HepG2 (cell line): Measurements from ENCODE around the gene FRK. TPM values are rescaled to one million over a fixed set of nuclear protein-coding genes. Genes with fewer than 3 reads are reported as not detected.

ENCODE experiments used
- ATRX ChIP-seq: sonication (generic); formaldehyde crosslinking; IDR thresholded peaks from 2 replicates; pipeline ENCODE4 v1.4.0; 2020; ENCODE audit warnings: missing genetic modification reagents, borderline replicate concordance
- CBX5 ChIP-seq: sonication (generic); formaldehyde crosslinking; IDR thresholded peaks from 2 replicates; pipeline ENCODE4 v1.4.0; 2020; ENCODE audit warnings: missing genetic modification reagents, borderline replicate concordance
- CREM ChIP-seq, 2 experiments: sonication (generic) in 1 of 2; formaldehyde crosslinking in 1 of 2; IDR thresholded peaks; 2 replicates each; pipeline versions ENCODE4 v1.4.0 to v1.6.1; 2016 to 2020; ENCODE audit warnings: antibody characterized with exemption in 1 of 2, mild to moderate bottlenecking in 1 of 2, missing genetic modification reagents in 1 of 2
- GTF3A ChIP-seq: sonication (generic); formaldehyde crosslinking; conservative IDR thresholded peaks from 2 replicates; pipeline ENCODE4 v1.4.0; 2020; ENCODE audit warnings: mild to moderate bottlenecking, missing genetic modification reagents
- MTA1 ChIP-seq: sonication (generic); formaldehyde crosslinking; IDR thresholded peaks from 2 replicates; pipeline ENCODE4 v1.4.0; 2020; ENCODE audit warnings: missing genetic modification reagents, mild to moderate bottlenecking, borderline replicate concordance
- NFKBIZ ChIP-seq: IDR thresholded peaks from 2 replicates; pipeline ENCODE4 v1.6.1; 2018; ENCODE audit warnings: missing genetic modification reagents, missing compliant biosample characterization
- PCBP1 ChIP-seq: fragments of 200-400 bp; formaldehyde crosslinking; IDR thresholded peaks from 2 replicates; pipeline ENCODE4 v1.6.1; 2017; ENCODE audit warnings: mild to moderate bottlenecking, low read depth, low read length, borderline replicate concordance
- PHB2 ChIP-seq: fragments of 450-650 bp; IDR thresholded peaks from 2 replicates; pipeline ENCODE4 v1.6.1; 2018; ENCODE audit not compliant: partially characterized antibody
- RFXAP ChIP-seq: sonication (generic); formaldehyde crosslinking; IDR thresholded peaks from 2 replicates; pipeline ENCODE4 v1.4.0; 2020; ENCODE audit warnings: missing genetic modification reagents, borderline replicate concordance
- XRCC5 ChIP-seq: fragments of 200-400 bp; formaldehyde crosslinking; optimal IDR thresholded peaks from 2 replicates; pipeline ENCODE3; 2017; ENCODE audit warnings: mild to moderate bottlenecking, low read length
- ZFX ChIP-seq: sonication (generic); formaldehyde crosslinking; IDR thresholded peaks from 2 replicates; pipeline ENCODE4 v1.4.0; 2020; ENCODE audit warnings: mild to moderate bottlenecking, low read depth, missing genetic modification reagents, moderate library complexity
- ZNF10 ChIP-seq: sonication (generic); formaldehyde crosslinking; IDR thresholded peaks from 2 replicates; pipeline ENCODE4 v1.4.0; 2020; ENCODE audit warnings: mild to moderate bottlenecking, low read depth, missing genetic modification reagents, borderline replicate concordance
- ZNF44 ChIP-seq: sonication (generic); formaldehyde crosslinking; IDR thresholded peaks from 2 replicates; pipeline ENCODE4 v1.5.1; 2020; ENCODE audit warnings: mild to moderate bottlenecking, missing genetic modification reagents
- ZNF614 ChIP-seq: IDR thresholded peaks from 2 replicates; pipeline ENCODE4 v1.6.1; 2018; ENCODE audit warnings: missing biosample characterization, missing genetic modification reagents, inconsistent platforms, borderline replicate concordance
- ZNF615 ChIP-seq: sonication (generic); formaldehyde crosslinking; IDR thresholded peaks from 2 replicates; pipeline ENCODE4 v1.5.0; 2020; ENCODE audit warnings: mild to moderate bottlenecking, missing genetic modification reagents, borderline replicate concordance
- ZNF619 ChIP-seq: sonication (generic); formaldehyde crosslinking; IDR thresholded peaks from 2 replicates; pipeline ENCODE4 v1.4.0; 2020; ENCODE audit warnings: mild to moderate bottlenecking, missing genetic modification reagents
- ZNF746 ChIP-seq: sonication (generic); formaldehyde crosslinking; IDR thresholded peaks from 2 replicates; pipeline ENCODE4 v1.8.0; 2022; ENCODE audit warnings: mild to moderate bottlenecking, missing genetic modification reagents
- ZSCAN25 ChIP-seq: sonication (generic); formaldehyde crosslinking; IDR thresholded peaks from 2 replicates; pipeline ENCODE4 v1.8.0; 2022; ENCODE audit warnings: mild to moderate bottlenecking, missing genetic modification reagents
- ZSCAN29 ChIP-seq: sonication (generic); formaldehyde crosslinking; conservative IDR thresholded peaks from 2 replicates; pipeline ENCODE4 v1.4.0; 2020; ENCODE audit warnings: mild to moderate bottlenecking, missing genetic modification reagents
- polyA plus RNA-seq, 8 experiments: library from polyadenylated mRNA; depleted of rRNA in 3 of 8; stranded (reverse) in 7 of 8; unstranded in 1 of 8; fragments of >200 nt; fragmentation: Illumina TruSeq in 4 of 8; extraction: Trizol in 4 of 8; gene quantifications; 2 replicates each; pipeline versions ENCODE4 v1.2.1 to v1.2.3, GENCODE V29; 2011 to 2016; ENCODE audit warnings: low read depth in 4 of 8, missing spikeins in 1 of 8, mixed read lengths in 1 of 8; ENCODE audit not compliant: insufficient read depth in 1 of 8
- total RNA-seq, 5 experiments: library from RNA; depleted of rRNA; stranded (reverse); fragments of >200 nt; fragmentation: Illumina TruSeq; extraction: Trizol; gene quantifications; 2 replicates each; pipeline ENCODE4 v1.2.3, GENCODE V29; 2016; ENCODE audit warnings: low read depth in 1 of 5
- TF ChIP-seq, protein P1 (sequence below): sonication (generic); formaldehyde crosslinking; IDR thresholded peaks from 2 replicates; pipeline ENCODE4 v1.4.0; 2020; ENCODE audit warnings: mild to moderate bottlenecking, low read depth, missing genetic modification reagents
- TF ChIP-seq, protein P2 (sequence below): sonication (generic); formaldehyde crosslinking; IDR thresholded peaks from 2 replicates; pipeline ENCODE4 v1.8.1; 2022; ENCODE audit warnings: mild to moderate bottlenecking, missing genetic modification reagents
- TF ChIP-seq, protein P3 (sequence below), 2 experiments: fragments of 450-650 bp in 1 of 2; sonication (generic) in 1 of 2; formaldehyde crosslinking; IDR thresholded peaks; 2 replicates each; pipeline versions ENCODE4 v1.5.0 to v1.8.0; 2020 to 2022; ENCODE audit warnings: mild to moderate bottlenecking in 1 of 2, missing genetic modification reagents in 1 of 2
- TF ChIP-seq, protein P4 (sequence below): sonication (generic); formaldehyde crosslinking; IDR thresholded peaks from 2 replicates; pipeline ENCODE4 v1.4.0; 2020; ENCODE audit warnings: missing genetic modification reagents

FRK gene
- total and polyA plus RNA-seq, 2 of the 13 experiments (the other 11 are each of a cell fraction or from before 2014, with no cell fraction given): 1.3 to 2.9 TPM

DNA sequence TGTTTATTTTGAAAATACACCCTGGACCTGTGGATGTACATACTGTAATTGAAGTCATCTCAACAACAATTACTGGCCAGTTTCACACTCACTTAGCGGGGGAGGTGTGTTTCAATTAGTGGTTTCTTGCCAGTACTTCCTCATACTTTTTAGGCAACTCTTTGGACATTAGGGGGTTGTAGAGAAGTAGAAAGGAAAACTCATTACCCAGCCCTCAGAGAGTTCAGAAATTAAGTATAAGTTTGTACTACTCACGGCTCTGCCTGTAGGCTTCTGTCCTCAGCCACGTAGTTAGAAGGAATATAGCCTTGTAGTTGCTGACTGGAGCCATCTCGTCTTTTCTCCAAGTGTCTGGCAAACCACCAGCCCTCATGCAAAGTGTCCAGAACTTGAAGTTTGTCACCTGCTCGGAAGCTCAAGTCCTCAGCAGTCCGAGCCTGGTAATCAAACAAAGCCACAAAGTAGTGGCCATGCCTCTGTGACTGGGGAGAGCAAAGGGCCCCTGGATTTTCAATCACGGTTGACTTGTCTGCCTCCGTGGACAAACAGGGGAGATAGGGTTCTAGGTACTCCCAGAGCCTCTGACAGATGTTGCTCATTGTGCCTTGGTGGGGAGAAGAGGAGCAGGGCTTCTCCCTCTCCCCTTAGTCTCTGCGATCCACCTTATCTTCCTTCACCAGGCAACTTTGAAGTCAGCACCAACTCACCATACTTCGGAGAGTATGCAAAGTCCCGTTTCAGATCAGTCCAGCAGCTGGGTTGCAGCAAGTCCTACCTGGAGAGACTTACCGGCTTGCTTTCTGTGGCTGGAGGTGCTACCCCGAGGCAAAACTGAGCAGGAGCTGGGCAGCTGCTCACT, 749 bp downstream of the FRK start (continued):
- TF ChIP-seq NFKBIZ (CRISPR knock-in tag): no peak
- TF ChIP-seq ZNF746 (CRISPR knock-in tag): no peak
- no peak for TF ChIP-seq PHB2
- no peak for TF ChIP-seq PCBP1
- no peak for TF ChIP-seq ZNF615
- TF ChIP-seq, protein P1, sequence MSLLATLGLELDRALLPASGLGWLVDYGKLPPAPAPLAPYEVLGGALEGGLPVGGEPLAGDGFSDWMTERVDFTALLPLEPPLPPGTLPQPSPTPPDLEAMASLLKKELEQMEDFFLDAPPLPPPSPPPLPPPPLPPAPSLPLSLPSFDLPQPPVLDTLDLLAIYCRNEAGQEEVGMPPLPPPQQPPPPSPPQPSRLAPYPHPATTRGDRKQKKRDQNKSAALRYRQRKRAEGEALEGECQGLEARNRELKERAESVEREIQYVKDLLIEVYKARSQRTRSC: peak; percentile 82
- TF ChIP-seq ATRX (CRISPR knock-in tag): no peak
- no peak for TF ChIP-seq ZNF44
- TF ChIP-seq ZSCAN29 (CRISPR knock-in tag): no peak
- TF ChIP-seq RFXAP: no peak
- TF ChIP-seq ZNF10 (CRISPR knock-in tag): no peak
- TF ChIP-seq, protein P2, sequence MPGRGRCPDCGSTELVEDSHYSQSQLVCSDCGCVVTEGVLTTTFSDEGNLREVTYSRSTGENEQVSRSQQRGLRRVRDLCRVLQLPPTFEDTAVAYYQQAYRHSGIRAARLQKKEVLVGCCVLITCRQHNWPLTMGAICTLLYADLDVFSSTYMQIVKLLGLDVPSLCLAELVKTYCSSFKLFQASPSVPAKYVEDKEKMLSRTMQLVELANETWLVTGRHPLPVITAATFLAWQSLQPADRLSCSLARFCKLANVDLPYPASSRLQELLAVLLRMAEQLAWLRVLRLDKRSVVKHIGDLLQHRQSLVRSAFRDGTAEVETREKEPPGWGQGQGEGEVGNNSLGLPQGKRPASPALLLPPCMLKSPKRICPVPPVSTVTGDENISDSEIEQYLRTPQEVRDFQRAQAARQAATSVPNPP (CRISPR knock-in tag): no peak
- TF ChIP-seq ZNF619 (CRISPR knock-in tag): no peak
- TF ChIP-seq ZNF614 (CRISPR knock-in tag): no peak
- TF ChIP-seq CBX5 (CRISPR knock-in tag): no peak
- 0 out of 2 replicates have a peak, but pooled peaks have one; percentile 17 for TF ChIP-seq ZSCAN25
- TF ChIP-seq MTA1 (CRISPR knock-in tag): 0 out of 2 replicates have a peak, but pooled peaks have one; percentile 31
- TF ChIP-seq ZFX: peak; percentile 43; the same call in 1 of the 2 replicates
- TF ChIP-seq GTF3A (CRISPR knock-in tag): no peak
- TF ChIP-seq, protein P3, sequence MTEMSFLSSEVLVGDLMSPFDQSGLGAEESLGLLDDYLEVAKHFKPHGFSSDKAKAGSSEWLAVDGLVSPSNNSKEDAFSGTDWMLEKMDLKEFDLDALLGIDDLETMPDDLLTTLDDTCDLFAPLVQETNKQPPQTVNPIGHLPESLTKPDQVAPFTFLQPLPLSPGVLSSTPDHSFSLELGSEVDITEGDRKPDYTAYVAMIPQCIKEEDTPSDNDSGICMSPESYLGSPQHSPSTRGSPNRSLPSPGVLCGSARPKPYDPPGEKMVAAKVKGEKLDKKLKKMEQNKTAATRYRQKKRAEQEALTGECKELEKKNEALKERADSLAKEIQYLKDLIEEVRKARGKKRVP (CRISPR knock-in tag; IDR thresholded peaks at IDR 0.05): no peak
- TF ChIP-seq, protein P4, sequence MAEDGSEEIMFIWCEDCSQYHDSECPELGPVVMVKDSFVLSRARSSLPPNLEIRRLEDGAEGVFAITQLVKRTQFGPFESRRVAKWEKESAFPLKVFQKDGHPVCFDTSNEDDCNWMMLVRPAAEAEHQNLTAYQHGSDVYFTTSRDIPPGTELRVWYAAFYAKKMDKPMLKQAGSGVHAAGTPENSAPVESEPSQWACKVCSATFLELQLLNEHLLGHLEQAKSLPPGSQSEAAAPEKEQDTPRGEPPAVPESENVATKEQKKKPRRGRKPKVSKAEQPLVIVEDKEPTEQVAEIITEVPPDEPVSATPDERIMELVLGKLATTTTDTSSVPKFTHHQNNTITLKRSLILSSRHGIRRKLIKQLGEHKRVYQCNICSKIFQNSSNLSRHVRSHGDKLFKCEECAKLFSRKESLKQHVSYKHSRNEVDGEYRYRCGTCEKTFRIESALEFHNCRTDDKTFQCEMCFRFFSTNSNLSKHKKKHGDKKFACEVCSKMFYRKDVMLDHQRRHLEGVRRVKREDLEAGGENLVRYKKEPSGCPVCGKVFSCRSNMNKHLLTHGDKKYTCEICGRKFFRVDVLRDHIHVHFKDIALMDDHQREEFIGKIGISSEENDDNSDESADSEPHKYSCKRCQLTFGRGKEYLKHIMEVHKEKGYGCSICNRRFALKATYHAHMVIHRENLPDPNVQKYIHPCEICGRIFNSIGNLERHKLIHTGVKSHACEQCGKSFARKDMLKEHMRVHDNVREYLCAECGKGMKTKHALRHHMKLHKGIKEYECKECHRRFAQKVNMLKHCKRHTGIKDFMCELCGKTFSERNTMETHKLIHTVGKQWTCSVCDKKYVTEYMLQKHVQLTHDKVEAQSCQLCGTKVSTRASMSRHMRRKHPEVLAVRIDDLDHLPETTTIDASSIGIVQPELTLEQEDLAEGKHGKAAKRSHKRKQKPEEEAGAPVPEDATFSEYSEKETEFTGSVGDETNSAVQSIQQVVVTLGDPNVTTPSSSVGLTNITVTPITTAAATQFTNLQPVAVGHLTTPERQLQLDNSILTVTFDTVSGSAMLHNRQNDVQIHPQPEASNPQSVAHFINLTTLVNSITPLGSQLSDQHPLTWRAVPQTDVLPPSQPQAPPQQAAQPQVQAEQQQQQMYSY: no peak
- no peak for TF ChIP-seq XRCC5
- TF ChIP-seq CREM (IDR thresholded peaks at IDR 0.05): no peak
- TF ChIP-seq CREM (CRISPR knock-in tag; IDR thresholded peaks at IDR 0.05): no peak
